HG02870 (cell line): Measurements from ENCODE around the gene HOPX.
"Not testable (repeated sequence)": the region's sequence is repeated elsewhere in the genome, so short reads cannot be mapped to it uniquely, and the experiment has no call there.

Experiments used
- ATAC-seq: cut with Tn5 transposase; IDR thresholded peaks from one replicate; pipeline ENCODE4 v1.9.1; 2021; ENCODE audit warnings: mild to moderate bottlenecking, moderate library complexity; ENCODE audit not compliant: unreplicated experiment

The HOPX gene

GRCh38 chr4:56681158-56681852, at the start of gene HOPX:
HOPX (minus strand) TSS chr4:56681296; CDS start chr4:56657816, 23,480 bp downstream.
- ATAC-seq: peak; percentile 83

GRCh38 chr4:56730097-56730496, 49.0 kb upstream of the HOPX start:
- ATAC-seq: no peak

- no peak for ATAC-seq
Measured at GRCh38 chr4:56728512-56728911, 47.4 kb upstream of the HOPX start.

- ATAC-seq: no peak
Measured at GRCh38 chr4:56727150-56727549, 46.1 kb upstream of the HOPX start.

- not testable (repeated sequence) for ATAC-seq
Measured at GRCh38 chr4:56726593-56726992, 45.5 kb upstream of the HOPX start.

GRCh38 chr4:56723659-56724230, 42.6 kb upstream of the HOPX start:
- ATAC-seq: no peak

- ATAC-seq: peak; percentile 76
Measured at GRCh38 chr4:56723201-56723605, 42.1 kb upstream of the HOPX start.

GRCh38 chr4:56708146-56708545, 27.1 kb upstream of the HOPX start:
- no peak for ATAC-seq

- no peak for ATAC-seq
Measured at GRCh38 chr4:56705966-56706365, 24.9 kb upstream of the HOPX start.

- no peak for ATAC-seq
Measured at GRCh38 chr4:56705334-56705733, 24.2 kb upstream of the HOPX start.

- no peak for ATAC-seq
Measured at GRCh38 chr4:56704089-56704871, 23.2 kb upstream of the HOPX start.

- no peak for ATAC-seq
Measured at GRCh38 chr4:56703378-56703777, 22.3 kb upstream of the HOPX start.

- no peak for ATAC-seq
Measured at GRCh38 chr4:56701644-56702043, 20.5 kb upstream of the HOPX start.

- no peak for ATAC-seq
Measured at GRCh38 chr4:56701161-56701480, 20.0 kb upstream of the HOPX start.

GRCh38 chr4:56699537-56700105, 18.5 kb upstream of the HOPX start:
- ATAC-seq: no peak

- no peak for ATAC-seq
Measured at GRCh38 chr4:56698329-56698728, 17.2 kb upstream of the HOPX start.

- no peak for ATAC-seq
Measured at GRCh38 chr4:56696056-56696455, 15.0 kb upstream of the HOPX start.

- ATAC-seq: not testable (repeated sequence)
Measured at GRCh38 chr4:56693476-56693875, 12.4 kb upstream of the HOPX start.

GRCh38 chr4:56692576-56692975, 11.5 kb upstream of the HOPX start:
- no peak for ATAC-seq

GRCh38 chr4:56691425-56691824, 10.3 kb upstream of the HOPX start:
- ATAC-seq: no peak

GRCh38 chr4:56690393-56690792, 9.3 kb upstream of the HOPX start:
- ATAC-seq: no peak
